ENCODE data around the gene LCK.
A peak's percentile ranks its signal among the peaks of the same experiment; 100 is the strongest.

Gene LCK

DNA sequence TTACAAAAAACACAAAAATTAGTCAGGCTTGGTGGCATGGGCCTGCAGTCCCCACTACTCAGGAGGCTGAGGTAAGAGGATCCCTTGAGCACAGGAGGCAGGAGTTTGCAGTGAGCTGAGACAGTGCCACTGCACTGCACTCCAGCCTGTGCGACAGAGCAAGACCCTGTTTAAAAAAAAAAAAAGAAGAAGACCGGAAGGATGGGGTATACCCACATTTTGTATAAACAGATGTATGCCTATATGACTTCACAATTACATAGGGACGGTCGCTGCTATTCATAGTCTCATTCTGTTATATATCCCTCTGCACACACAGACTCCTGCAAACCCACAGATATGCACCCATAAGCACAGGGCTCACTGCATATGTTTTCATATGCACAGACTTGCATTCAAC lies 12.7 kb downstream of the LCK start:
- DNase-seq (ENCODE audit: low read depth, low spot score) = no peak
- no peak overlapping the region for H3K27ac ChIP-seq
- H3K9me3 ChIP-seq (ENCODE audit: low read depth, low read length) = no peaks in the 10 kb centered on the region
- no peak for TF ChIP-seq POLR2AphosphoS5 (IDR thresholded peaks at IDR 0.05; ENCODE audit: borderline replicate concordance, low read depth, low read length)
- no peak for TF ChIP-seq EZH2 (IDR thresholded peaks at IDR 0.05)
- no peak for TF ChIP-seq FOXP2 (optimal IDR thresholded peaks at IDR 0.05; ENCODE audit: control extremely low read depth, extremely low read length, insufficient read depth)
- H3K36me3 ChIP-seq (ENCODE audit: insufficient read depth, low read length) = no peaks in the 10 kb centered on the region
- H3K4me3 ChIP-seq = no peak overlapping the region
- no peak overlapping the region for H3K9ac ChIP-seq (ENCODE audit: insufficient read length)

DNA sequence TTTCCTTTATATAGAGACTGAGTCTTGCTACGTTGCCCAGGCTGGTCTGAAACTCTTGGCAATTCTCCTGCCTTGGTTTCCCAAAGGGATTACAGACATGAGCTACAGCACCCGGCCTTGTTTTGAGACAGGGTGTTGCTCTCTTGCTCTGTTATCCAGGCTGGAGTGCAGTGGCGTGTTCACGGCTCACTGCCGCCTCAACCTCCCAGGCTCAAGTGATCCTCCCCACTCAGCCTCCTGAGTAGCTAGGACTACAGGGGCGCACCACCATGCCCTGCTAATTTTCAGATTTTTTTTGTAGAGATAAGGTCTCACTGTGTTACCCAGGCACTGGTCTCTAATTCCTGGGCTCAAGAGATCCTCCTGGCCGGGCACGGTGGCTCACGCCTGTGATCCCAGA lies 14.8 kb downstream of the LCK start:
- no peaks in the 10 kb centered on the region for H3K9me3 ChIP-seq (ENCODE audit: low read depth, low read length)
- no peaks in the 10 kb centered on the region for H3K36me3 ChIP-seq (ENCODE audit: insufficient read depth, low read length)
- no peak for DNase-seq (ENCODE audit: low read depth, low spot score)
- H3K9ac ChIP-seq (ENCODE audit: insufficient read length) = no peak overlapping the region
- H3K4me3 ChIP-seq = no peak overlapping the region
- H3K27ac ChIP-seq = no peak overlapping the region
- no peak for TF ChIP-seq FOXP2 (optimal IDR thresholded peaks at IDR 0.05; ENCODE audit: control extremely low read depth, extremely low read length, insufficient read depth)
- TF ChIP-seq POLR2AphosphoS5 (IDR thresholded peaks at IDR 0.05; ENCODE audit: borderline replicate concordance, low read depth, low read length) = no peak

DNA sequence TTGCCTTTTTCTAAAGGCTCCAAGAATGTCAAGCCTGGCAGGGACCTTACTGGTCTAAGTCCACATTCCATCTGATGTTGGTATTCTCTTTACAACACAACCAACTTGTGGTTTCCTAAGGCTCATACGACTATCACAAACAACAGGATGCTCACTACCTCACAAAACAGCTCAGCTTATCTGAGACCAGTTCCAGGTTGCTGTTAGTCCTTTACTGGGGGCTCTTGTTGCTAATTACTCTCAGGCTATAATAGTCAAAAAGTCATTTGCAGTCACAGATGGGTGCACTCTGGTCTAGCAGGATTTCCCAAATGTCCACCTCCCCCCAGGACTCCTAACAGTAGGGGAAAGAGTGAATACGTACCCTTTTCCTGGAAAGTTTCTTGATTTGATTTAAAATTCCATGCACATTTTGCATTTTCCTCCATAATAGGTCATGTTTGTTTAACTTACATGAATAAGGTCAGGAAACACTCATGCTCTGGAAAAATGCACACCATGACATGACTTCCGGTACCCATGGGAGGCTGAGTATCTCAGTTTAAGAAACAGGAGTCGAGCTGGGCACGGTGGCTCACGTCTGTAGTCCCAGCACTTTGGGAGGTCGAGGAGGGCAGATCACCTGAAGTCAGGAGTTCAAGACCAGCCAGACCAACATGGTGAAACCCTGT lies 16.0 kb downstream of the LCK start:
- TF ChIP-seq EZH2 (IDR thresholded peaks at IDR 0.05) = no peak
- no peak for TF ChIP-seq FOXP2 (optimal IDR thresholded peaks at IDR 0.05; ENCODE audit: control extremely low read depth, extremely low read length, insufficient read depth)
- no peak for TF ChIP-seq POLR2AphosphoS5 (IDR thresholded peaks at IDR 0.05; ENCODE audit: borderline replicate concordance, low read depth, low read length)
- no peak overlapping the region for H3K9ac ChIP-seq (ENCODE audit: insufficient read length)
- no peak overlapping the region for H3K4me3 ChIP-seq
- no peaks in the 10 kb centered on the region for H3K36me3 ChIP-seq (ENCODE audit: insufficient read depth, low read length)
- H3K27ac ChIP-seq = no peak overlapping the region
- DNase-seq (ENCODE audit: low read depth, low spot score) = no peak
- H3K9me3 ChIP-seq (ENCODE audit: low read depth, low read length) = no peaks in the 10 kb centered on the region

DNA sequence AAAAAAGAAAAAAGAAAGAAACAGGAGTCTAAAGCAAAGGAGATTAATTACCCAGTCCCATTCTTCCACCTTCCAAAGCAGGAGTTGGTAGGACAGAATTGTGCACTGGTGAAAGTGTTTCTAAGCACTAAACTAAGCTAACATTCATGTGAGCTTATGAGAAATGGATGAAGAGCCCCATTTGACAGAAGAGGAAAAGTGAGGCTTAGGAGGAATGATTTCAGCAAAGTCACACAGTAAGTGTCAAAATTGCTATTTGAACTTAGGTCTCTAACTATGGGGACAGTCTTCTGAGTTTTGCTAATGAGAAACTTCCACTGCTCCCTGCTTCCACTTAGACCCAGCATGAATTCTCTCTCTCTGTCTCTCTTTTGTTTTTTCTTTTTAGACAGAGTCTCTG lies 18.7 kb downstream of the LCK start:
- no peaks in the 10 kb centered on the region for H3K36me3 ChIP-seq (ENCODE audit: insufficient read depth, low read length)
- TF ChIP-seq EZH2 (IDR thresholded peaks at IDR 0.05) (no peak), FOXP2 (optimal IDR thresholded peaks at IDR 0.05; ENCODE audit: control extremely low read depth, extremely low read length, insufficient read depth) (no peak)
- no peak for DNase-seq (ENCODE audit: low read depth, low spot score)
- no peak overlapping the region for H3K9ac ChIP-seq (ENCODE audit: insufficient read length)
- no peaks in the 10 kb centered on the region for H3K9me3 ChIP-seq (ENCODE audit: low read depth, low read length)
- H3K27ac ChIP-seq = no peak overlapping the region
- H3K4me3 ChIP-seq = no peak overlapping the region

DNA sequence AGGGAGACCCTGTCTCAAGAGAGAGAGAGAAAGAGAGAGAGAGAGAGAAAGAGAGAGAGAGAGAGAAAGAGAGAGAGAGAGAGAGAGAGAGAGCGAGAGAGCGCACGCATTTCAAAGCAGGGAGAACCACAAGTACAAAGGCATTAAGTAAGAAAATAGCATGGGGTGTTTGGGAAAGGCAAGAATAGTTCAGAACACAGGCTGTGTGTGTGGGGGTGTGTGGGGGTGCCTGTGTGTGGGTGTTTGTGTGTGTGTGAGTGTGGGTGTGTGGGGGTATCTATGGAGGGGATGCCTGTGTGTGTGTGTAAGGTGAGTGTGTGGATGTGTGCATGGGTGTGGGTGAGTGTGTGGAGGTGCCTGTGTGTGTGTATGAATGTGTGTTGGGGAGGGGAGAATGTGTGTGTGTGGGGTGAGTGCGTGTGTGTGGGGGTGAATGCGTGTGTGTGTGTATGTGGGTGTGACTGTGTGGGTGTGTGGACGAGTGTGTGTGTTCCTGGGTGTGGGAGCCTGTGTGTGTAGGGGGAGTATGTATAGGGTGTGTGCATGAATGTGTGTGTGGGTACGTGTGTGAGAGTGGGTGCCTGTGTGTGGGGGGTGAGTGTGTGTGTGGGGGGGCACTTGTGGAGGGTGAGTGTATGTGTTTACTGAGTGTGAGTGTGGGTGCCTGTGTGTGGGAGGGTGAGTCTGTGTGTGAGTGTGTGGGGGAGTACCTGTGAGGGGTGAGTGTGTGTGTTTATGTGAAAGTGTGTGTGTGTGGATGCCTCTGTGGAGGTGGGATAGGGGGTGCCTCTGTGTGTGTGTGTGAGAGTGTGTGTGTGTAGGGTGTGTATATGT lies 21.7 kb downstream of the LCK start:
- Histone ChIP-seq H3K9ac (ENCODE audit: insufficient read length) (no peak overlapping the region), H3K36me3 (ENCODE audit: insufficient read depth, low read length) (no peaks in the 10 kb centered on the region), H3K27ac (peak overlapping the region; percentile 45), H3K9me3 (ENCODE audit: low read depth, low read length) (no peaks in the 10 kb centered on the region), H3K4me3 (no peak overlapping the region; the same call in 1 of the 2 replicates)
- DNase-seq (ENCODE audit: low read depth, low spot score) = no peak
- no peak for TF ChIP-seq FOXP2 (optimal IDR thresholded peaks at IDR 0.05; ENCODE audit: control extremely low read depth, extremely low read length, insufficient read depth)
- no peak for TF ChIP-seq EZH2 (IDR thresholded peaks at IDR 0.05)
- no peak for TF ChIP-seq POLR2AphosphoS5 (IDR thresholded peaks at IDR 0.05; ENCODE audit: borderline replicate concordance, low read depth, low read length)

DNA sequence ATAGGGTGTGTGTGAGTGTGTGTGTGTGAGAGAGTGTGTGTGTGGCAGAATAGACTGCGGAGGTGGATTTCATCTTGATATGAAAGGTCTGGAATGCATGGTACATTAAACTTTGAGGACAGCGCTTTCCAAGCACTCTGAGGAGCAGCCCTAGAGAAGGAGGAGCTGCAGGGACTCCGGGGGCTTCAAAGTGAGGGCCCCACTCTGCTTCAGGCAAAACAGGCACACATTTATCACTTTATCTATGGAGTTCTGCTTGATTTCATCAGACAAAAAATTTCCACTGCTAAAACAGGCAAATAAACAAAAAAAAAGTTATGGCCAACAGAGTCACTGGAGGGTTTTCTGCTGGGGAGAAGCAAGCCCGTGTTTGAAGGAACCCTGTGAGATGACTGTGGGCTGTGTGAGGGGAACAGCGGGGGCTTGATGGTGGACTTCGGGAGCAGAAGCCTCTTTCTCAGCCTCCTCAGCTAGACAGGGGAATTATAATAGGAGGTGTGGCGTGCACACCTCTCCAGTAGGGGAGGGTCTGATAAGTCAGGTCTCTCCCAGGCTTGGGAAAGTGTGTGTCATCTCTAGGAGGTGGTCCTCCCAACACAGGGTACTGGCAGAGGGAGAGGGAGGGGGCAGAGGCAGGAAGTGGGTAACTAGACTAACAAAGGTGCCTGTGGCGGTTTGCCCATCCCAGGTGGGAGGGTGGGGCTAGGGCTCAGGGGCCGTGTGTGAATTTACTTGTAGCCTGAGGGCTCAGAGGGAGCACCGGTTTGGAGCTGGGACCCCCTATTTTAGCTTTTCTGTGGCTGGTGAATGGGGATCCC lies 22.5 kb downstream of the LCK start:
- peak overlapping the region; percentile 16 for H3K9ac ChIP-seq (ENCODE audit: insufficient read length)
- no peaks in the 10 kb centered on the region for H3K36me3 ChIP-seq (ENCODE audit: insufficient read depth, low read length)
- DNase-seq (ENCODE audit: low read depth, low spot score) = no peak
- peak overlapping the region; percentile 30; the same call in 1 of the 2 replicates for H3K4me3 ChIP-seq
- TF ChIP-seq POLR2AphosphoS5 (IDR thresholded peaks at IDR 0.05; ENCODE audit: borderline replicate concordance, low read depth, low read length) (no peak), FOXP2 (optimal IDR thresholded peaks at IDR 0.05; ENCODE audit: control extremely low read depth, extremely low read length, insufficient read depth) (no peak), EZH2 (IDR thresholded peaks at IDR 0.05) (no peak)
- no peaks in the 10 kb centered on the region for H3K9me3 ChIP-seq (ENCODE audit: low read depth, low read length)
- peak overlapping the region; percentile 45 for H3K27ac ChIP-seq

DNA sequence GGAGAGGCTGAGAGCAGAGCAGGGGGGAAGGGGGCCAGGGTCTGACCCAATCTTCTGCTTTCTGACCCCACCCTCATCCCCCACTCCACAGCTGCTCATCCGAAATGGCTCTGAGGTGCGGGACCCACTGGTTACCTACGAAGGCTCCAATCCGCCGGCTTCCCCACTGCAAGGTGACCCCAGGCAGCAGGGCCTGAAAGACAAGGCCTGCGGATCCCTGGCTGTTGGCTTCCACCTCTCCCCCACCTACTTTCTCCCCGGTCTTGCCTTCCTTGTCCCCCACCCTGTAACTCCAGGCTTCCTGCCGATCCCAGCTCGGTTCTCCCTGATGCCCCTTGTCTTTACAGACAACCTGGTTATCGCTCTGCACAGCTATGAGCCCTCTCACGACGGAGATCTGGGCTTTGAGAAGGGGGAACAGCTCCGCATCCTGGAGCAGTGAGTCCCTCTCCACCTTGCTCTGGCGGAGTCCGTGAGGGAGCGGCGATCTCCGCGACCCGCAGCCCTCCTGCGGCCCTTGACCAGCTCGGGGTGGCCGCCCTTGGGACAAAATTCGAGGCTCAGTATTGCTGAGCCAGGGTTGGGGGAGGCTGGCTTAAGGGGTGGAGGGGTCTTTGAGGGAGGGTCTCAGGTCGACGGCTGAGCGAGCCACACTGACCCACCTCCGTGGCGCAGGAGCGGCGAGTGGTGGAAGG lies 23.7 kb downstream of the LCK start:
- TF ChIP-seq EZH2 (IDR thresholded peaks at IDR 0.05) (no peak), FOXP2 (optimal IDR thresholded peaks at IDR 0.05; ENCODE audit: control extremely low read depth, extremely low read length, insufficient read depth) (no peak)
- no peak for DNase-seq (ENCODE audit: low read depth, low spot score)
- Histone ChIP-seq H3K27ac (no peak overlapping the region), H3K36me3 (ENCODE audit: insufficient read depth, low read length) (no peaks in the 10 kb centered on the region), H3K4me3 (no peak overlapping the region), H3K9me3 (ENCODE audit: low read depth, low read length) (no peaks in the 10 kb centered on the region), H3K9ac (ENCODE audit: insufficient read length) (no peak overlapping the region)

DNA sequence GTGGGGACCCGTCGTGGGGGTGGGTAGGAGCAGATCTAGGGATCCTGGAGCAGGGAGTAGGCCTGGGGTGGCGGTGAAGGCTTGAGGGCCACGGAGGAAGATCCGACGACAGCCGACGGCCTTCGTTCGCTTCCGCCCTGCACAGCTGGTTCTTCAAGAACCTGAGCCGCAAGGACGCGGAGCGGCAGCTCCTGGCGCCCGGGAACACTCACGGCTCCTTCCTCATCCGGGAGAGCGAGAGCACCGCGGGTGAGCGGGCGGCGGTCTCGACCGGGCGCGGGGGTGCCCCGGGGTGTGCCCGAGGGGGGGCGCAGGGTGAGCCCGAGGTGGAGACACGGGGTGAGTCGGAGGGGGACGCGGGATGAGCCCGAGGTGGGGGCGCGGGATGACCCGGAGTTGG lies 24.4 kb downstream of the LCK start:
- Histone ChIP-seq H3K4me3 (no peak overlapping the region), H3K9me3 (ENCODE audit: low read depth, low read length) (no peaks in the 10 kb centered on the region), H3K27ac (no peak overlapping the region), H3K36me3 (ENCODE audit: insufficient read depth, low read length) (no peaks in the 10 kb centered on the region), H3K9ac (ENCODE audit: insufficient read length) (no peak overlapping the region)
- DNase-seq (ENCODE audit: low read depth, low spot score) = no peak
- TF ChIP-seq POLR2AphosphoS5 (IDR thresholded peaks at IDR 0.05; ENCODE audit: borderline replicate concordance, low read depth, low read length) = no peak
- TF ChIP-seq EZH2 (IDR thresholded peaks at IDR 0.05) = no peak
- TF ChIP-seq FOXP2 (optimal IDR thresholded peaks at IDR 0.05; ENCODE audit: control extremely low read depth, extremely low read length, insufficient read depth) = no peak
